A549 (cell line): Measurements from ENCODE around the gene TAF1. TPM values are rescaled to one million over a fixed set of nuclear protein-coding genes. Genes with fewer than 3 reads are reported as not detected.
"Not testable (repeated sequence)": the region's sequence is repeated elsewhere in the genome, so short reads cannot be mapped to it uniquely, and the experiment has no call there.

Source experiments
- ATAC-seq, 2 experiments: fragments of 200-7000 bp in 1 of 2; fragments of >200 bp in 1 of 2; cut with Nextera tagmentation in 1 of 2; cut with Tn5 transposase in 1 of 2; 3 replicates each; pipeline versions ENCODE4 v1.8.0 to v1.9.1; 2018 to 2020; ENCODE audit warnings: mild to moderate bottlenecking in 1 of 2, moderate library complexity in 1 of 2
- CTCF ChIA-PET: fragments of 300-600 bp; sonication (Branson Sonifier 250); formaldehyde crosslinking; extraction: SDS; loops from one replicate; lab custom pipeline; 2021; ENCODE audit warnings: antibody characterized with exemption, inconsistent platforms; lab: Yijun Ruan, JAX
- POLR2A ChIA-PET: fragments of 350-600 bp; formaldehyde crosslinking; extraction: SDS; loops from one replicate; lab custom pipeline; 2021; ENCODE audit warnings: antibody characterized with exemption, inconsistent platforms; lab: Yijun Ruan, JAX
- DNase-seq, 2 experiments: peaks; one replicate each; pipeline versions ENCODE4 v3.0.0 to v3.0.0-alpha.2; 2011 to 2016; ENCODE audit warnings: low read depth in 1 of 2, low spot score in 1 of 2
- FAIRE-seq: peaks from 2 replicates; lab custom pipeline; 2011; peaks lifted over from hg19 to GRCh38; lab: Jason Lieb, UNC
- H3K27ac ChIP-seq, 2 experiments: fragments of >200 bp; sonication (Bioruptor Twin); formaldehyde crosslinking; 3 replicates each; pipeline ENCODE4 v1.5.1; 2016 to 2017
- H3K4me1 ChIP-seq: fragments of >200 bp; sonication (Bioruptor Twin); formaldehyde crosslinking; 3 replicates; pipeline ENCODE4 v1.6.1; 2016
- H3K4me2 ChIP-seq: fragments of >200 bp; sonication (Bioruptor Twin); formaldehyde crosslinking; 3 replicates; pipeline ENCODE4 v1.6.1; 2016
- H3K4me3 ChIP-seq: fragments of >200 bp; sonication (Bioruptor Twin); formaldehyde crosslinking; 3 replicates; pipeline ENCODE4 v1.5.1; 2016
- H3K9me3 ChIP-seq: fragments of >200 bp; sonication (Bioruptor Twin); formaldehyde crosslinking; 3 replicates; pipeline ENCODE4 v1.6.1; 2016
- CEBPB ChIP-seq, 2 experiments: fragments of >200 bp in 1 of 2; sonication (Bioruptor Twin) in 1 of 2; formaldehyde crosslinking in 1 of 2; IDR thresholded peaks; 2 replicates each; pipeline ENCODE4 v1.6.1; 2012 to 2016
- EHF ChIP-seq: fragments of 250-450 bp; sonication (Bioruptor Pico); IDR thresholded peaks from 2 replicates; pipeline ENCODE4 v1.5.0; 2020; ENCODE audit warnings: mild to moderate bottlenecking
- EHMT2 ChIP-seq: fragments of 200-600 bp; sonication (generic); IDR thresholded peaks from 2 replicates; pipeline ENCODE4 v1.6.1; 2016; ENCODE audit warnings: antibody characterized with exemption, low read depth, mild to moderate bottlenecking, moderate library complexity
- JUN ChIP-seq, 2 experiments: fragments of >200 bp; sonication (Bioruptor Twin); formaldehyde crosslinking; IDR thresholded peaks; 2 replicates in 1 of 2; 3 replicates in 1 of 2; pipeline ENCODE4 v1.6.1; 2016 to 2017
- MYC ChIP-seq: IDR thresholded peaks from 2 replicates; pipeline ENCODE4 v1.6.1; 2012; ENCODE audit warnings: mild to moderate bottlenecking, inconsistent platforms, low read length, improper control_type of control experiment, borderline replicate concordance
- NFE2L2 ChIP-seq: fragments of 150-350 bp; conservative IDR thresholded peaks from 2 replicates; pipeline ENCODE4 v1.6.1; 2014; ENCODE audit warnings: low read length
- POLR2A ChIP-seq: IDR thresholded peaks from 2 replicates; pipeline ENCODE4 v1.6.1; 2012; ENCODE audit warnings: mild to moderate bottlenecking, low read length
- RAD21 ChIP-seq, 2 experiments: fragments of >200 bp in 1 of 2; sonication (Bioruptor Twin) in 1 of 2; formaldehyde crosslinking in 1 of 2; IDR thresholded peaks in 1 of 2; conservative IDR thresholded peaks in 1 of 2; 2 replicates in 1 of 2; 3 replicates in 1 of 2; pipeline ENCODE4 v1.6.1; 2012 to 2018; ENCODE audit warnings: inconsistent platforms in 1 of 2
- RNF2 ChIP-seq: fragments of 200-600 bp; sonication (generic); IDR thresholded peaks from 2 replicates; pipeline ENCODE4 v1.6.1; 2016; ENCODE audit warnings: low read depth, mild to moderate bottlenecking, antibody characterized with exemption, moderate library complexity, borderline replicate concordance
- ZFP36 ChIP-seq: fragments of 450-650 bp; IDR thresholded peaks from 2 replicates; pipeline ENCODE4 v1.6.1; 2014; ENCODE audit warnings: borderline replicate concordance; ENCODE audit not compliant: partially characterized antibody
- ZNF302 ChIP-seq: fragments of 250-450 bp; sonication (Bioruptor Pico); IDR thresholded peaks from 2 replicates; pipeline ENCODE4 v1.9.0; 2021; ENCODE audit warnings: inconsistent platforms, mild to moderate bottlenecking, moderate library complexity
- WGBS: methylation state at CpG from one replicate; pipeline ENCODE4 v1.1.6; 2017; ENCODE audit errors: missing lambda C conversion rate; 5-methylcytosine and 5-hydroxymethylcytosine counted together
- polyA minus RNA-seq: library from RNA; depleted of rRNA, polyadenylated mRNA; stranded (reverse); fragments of >200 nt; gene quantifications from 2 replicates; pipeline ENCODE4 v1.2.3, GENCODE V29; 2011; rRNA and poly(A)+ RNA removed
- polyA plus RNA-seq, 4 experiments: library from polyadenylated mRNA; depleted of rRNA in 3 of 4; stranded (reverse); fragments of >200 nt; fragmentation: RNase III in 1 of 4; extraction: RNeasy Plus Mini Kit Qiagen cat#74134 plus additional on column Dnase treatment in 1 of 4; gene quantifications; 2 replicates in 3 of 4; 3 replicates in 1 of 4; pipeline ENCODE4 v1.2.3, GENCODE V29; 2011 to 2017
- TF ChIP-seq, protein P1 (sequence below): fragments of >200 bp; sonication (Bioruptor Twin); formaldehyde crosslinking; IDR thresholded peaks from 2 replicates; pipeline ENCODE4 v1.6.1; 2016
- TF ChIP-seq, protein P2 (sequence below): IDR thresholded peaks from 2 replicates; pipeline ENCODE4 v1.6.1; 2012; ENCODE audit warnings: low read depth, borderline replicate concordance
- TF ChIP-seq, protein P3 (sequence below): fragments of 450-650 bp; IDR thresholded peaks from 2 replicates; pipeline ENCODE4 v1.6.1; 2014; ENCODE audit warnings: antibody characterized with exemption
- TF ChIP-seq, protein P4 (sequence below): IDR thresholded peaks from 2 replicates; pipeline ENCODE4 v1.6.1; 2012

Gene TAF1, protein sequence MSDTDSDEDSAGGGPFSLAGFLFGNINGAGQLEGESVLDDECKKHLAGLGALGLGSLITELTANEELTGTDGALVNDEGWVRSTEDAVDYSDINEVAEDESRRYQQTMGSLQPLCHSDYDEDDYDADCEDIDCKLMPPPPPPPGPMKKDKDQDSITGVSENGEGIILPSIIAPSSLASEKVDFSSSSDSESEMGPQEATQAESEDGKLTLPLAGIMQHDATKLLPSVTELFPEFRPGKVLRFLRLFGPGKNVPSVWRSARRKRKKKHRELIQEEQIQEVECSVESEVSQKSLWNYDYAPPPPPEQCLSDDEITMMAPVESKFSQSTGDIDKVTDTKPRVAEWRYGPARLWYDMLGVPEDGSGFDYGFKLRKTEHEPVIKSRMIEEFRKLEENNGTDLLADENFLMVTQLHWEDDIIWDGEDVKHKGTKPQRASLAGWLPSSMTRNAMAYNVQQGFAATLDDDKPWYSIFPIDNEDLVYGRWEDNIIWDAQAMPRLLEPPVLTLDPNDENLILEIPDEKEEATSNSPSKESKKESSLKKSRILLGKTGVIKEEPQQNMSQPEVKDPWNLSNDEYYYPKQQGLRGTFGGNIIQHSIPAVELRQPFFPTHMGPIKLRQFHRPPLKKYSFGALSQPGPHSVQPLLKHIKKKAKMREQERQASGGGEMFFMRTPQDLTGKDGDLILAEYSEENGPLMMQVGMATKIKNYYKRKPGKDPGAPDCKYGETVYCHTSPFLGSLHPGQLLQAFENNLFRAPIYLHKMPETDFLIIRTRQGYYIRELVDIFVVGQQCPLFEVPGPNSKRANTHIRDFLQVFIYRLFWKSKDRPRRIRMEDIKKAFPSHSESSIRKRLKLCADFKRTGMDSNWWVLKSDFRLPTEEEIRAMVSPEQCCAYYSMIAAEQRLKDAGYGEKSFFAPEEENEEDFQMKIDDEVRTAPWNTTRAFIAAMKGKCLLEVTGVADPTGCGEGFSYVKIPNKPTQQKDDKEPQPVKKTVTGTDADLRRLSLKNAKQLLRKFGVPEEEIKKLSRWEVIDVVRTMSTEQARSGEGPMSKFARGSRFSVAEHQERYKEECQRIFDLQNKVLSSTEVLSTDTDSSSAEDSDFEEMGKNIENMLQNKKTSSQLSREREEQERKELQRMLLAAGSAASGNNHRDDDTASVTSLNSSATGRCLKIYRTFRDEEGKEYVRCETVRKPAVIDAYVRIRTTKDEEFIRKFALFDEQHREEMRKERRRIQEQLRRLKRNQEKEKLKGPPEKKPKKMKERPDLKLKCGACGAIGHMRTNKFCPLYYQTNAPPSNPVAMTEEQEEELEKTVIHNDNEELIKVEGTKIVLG (N-terminal part only)
- polyA plus RNA-seq (2011; rRNA removed) (29.7 and 31.3 TPM in 2 replicates), polyA plus RNA-seq (2017; fragmentation: RNase III; extraction: RNeasy Plus Mini Kit Qiagen cat#74134 plus additional on column Dnase treatment) (20.9 to 21.2 TPM (median 21.1 TPM) in 3 replicates), polyA minus RNA-seq (32.9 and 51.0 TPM in 2 replicates)
- polyA plus RNA-seq (2012; cell fraction: cytosol; rRNA removed) = 9.5 and 10.6 TPM in 2 replicates
- 8.7 and 10.1 TPM in 2 replicates for polyA plus RNA-seq (2012; cell fraction: nucleus; rRNA removed)

DNA sequence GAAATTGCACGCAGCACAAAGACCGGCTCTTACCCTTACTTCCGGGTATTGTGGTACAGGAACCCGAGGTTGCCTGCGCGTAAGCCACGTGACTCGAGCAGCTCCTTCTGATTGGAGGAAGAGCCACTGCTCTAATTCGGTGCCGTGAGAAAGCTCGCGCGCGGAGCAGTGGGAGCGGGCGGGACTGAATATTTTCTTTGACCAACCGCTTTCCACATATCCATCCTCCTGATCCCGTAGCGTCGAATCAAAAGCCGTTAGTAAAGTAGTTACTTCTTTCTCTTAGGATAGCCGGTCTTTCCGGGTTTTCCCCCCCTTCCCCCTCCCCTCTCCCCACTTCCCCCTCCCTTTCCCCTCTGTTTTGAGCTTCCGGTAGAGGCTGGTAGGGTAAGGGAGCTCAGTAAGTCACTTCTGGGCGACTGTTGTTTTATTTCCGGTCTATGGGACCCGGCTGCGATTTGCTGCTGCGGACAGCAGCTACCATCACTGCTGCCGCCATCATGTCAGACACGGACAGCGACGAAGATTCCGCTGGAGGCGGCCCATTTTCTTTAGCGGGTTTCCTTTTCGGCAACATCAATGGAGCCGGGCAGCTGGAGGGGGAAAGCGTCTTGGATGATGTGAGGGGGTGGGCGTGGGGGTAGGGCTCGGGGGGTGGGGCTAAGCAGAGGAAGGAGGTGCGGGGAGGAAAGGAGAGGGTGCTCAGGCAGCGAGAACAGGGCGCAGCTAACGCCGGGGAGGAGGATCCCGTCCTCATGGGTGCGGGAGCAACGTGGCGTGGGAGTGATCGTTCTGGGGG, at the start of gene TAF1:
TAF1 (plus strand) TSS at position 483 of the 799 bp plus-strand sequence; CDS start at position 501, 18 bp downstream.
- H3K27ac ChIP-seq = peak within 1 kb of the TSS; percentile 97
- H3K4me2 ChIP-seq = peak within 1 kb of the TSS; percentile 99
- POLR2A ChIA-PET = interaction anchor here (0.5 to 2.1 kb wide), 27 partner anchors 8 to 1198 kb away, joined by 3 to 47 read pairs (median 4); partner anchors contain the start of genes MED12, NONO, OGT and ZMYM3
- peak; percentile 96 to 97 for ATAC-seq
- H3K4me1 ChIP-seq = peaks cover 11% of the 10 kb centered on the region
- DNase-seq = peak; percentile 97 to 98
- H3K4me3 ChIP-seq = peak within 1 kb of the TSS; percentile 96
- no peaks in the 10 kb centered on the region for H3K9me3 ChIP-seq
- WGBS = under 1% methylated on average over 43 of the region's 51 CpGs
- peak; percentile 97 for FAIRE-seq
- CTCF ChIA-PET = interaction anchor here (1.2 kb wide), 1 partner anchor 110 kb away, joined by 3 read pairs; no protein-coding TSS in a partner anchor
- TF ChIP-seq JUN (IDR thresholded peaks at IDR 0.05) = peak in 1 of 2 experiments; percentile 52; a peak in 3 of 5 replicates
- TF ChIP-seq, protein P1, sequence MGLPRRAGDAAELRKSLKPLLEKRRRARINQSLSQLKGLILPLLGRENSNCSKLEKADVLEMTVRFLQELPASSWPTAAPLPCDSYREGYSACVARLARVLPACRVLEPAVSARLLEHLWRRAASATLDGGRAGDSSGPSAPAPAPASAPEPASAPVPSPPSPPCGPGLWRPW = no peak
- peak; percentile 82; the same call in 1 of the 2 replicates for TF ChIP-seq POLR2A
- no peak for TF ChIP-seq ZFP36
- no peak for TF ChIP-seq CEBPB (IDR thresholded peaks at IDR 0.05)
- no peak for TF ChIP-seq EHF (CRISPR knock-in tag)
- TF ChIP-seq, protein P2, sequence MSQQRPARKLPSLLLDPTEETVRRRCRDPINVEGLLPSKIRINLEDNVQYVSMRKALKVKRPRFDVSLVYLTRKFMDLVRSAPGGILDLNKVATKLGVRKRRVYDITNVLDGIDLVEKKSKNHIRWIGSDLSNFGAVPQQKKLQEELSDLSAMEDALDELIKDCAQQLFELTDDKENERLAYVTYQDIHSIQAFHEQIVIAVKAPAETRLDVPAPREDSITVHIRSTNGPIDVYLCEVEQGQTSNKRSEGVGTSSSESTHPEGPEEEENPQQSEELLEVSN = no peak
- TF ChIP-seq, protein P3, sequence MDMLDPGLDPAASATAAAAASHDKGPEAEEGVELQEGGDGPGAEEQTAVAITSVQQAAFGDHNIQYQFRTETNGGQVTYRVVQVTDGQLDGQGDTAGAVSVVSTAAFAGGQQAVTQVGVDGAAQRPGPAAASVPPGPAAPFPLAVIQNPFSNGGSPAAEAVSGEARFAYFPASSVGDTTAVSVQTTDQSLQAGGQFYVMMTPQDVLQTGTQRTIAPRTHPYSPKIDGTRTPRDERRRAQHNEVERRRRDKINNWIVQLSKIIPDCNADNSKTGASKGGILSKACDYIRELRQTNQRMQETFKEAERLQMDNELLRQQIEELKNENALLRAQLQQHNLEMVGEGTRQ = peak; percentile 94
- no peak for TF ChIP-seq RAD21 (conservative IDR thresholded peaks at IDR 0.05 in 1 of 2, IDR thresholded peaks at IDR 0.05 in 1 of 2)
- TF ChIP-seq, protein P4, sequence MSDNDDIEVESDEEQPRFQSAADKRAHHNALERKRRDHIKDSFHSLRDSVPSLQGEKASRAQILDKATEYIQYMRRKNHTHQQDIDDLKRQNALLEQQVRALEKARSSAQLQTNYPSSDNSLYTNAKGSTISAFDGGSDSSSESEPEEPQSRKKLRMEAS = peak; percentile 66
- TF ChIP-seq NFE2L2 = no peak
- no peak for TF ChIP-seq RNF2
- TF ChIP-seq EHMT2 = no peak
- TF ChIP-seq ZNF302 (CRISPR knock-in tag) = no peak
- 0 out of 2 replicates have a peak, but pooled peaks have one; percentile 54 for TF ChIP-seq MYC

DNA sequence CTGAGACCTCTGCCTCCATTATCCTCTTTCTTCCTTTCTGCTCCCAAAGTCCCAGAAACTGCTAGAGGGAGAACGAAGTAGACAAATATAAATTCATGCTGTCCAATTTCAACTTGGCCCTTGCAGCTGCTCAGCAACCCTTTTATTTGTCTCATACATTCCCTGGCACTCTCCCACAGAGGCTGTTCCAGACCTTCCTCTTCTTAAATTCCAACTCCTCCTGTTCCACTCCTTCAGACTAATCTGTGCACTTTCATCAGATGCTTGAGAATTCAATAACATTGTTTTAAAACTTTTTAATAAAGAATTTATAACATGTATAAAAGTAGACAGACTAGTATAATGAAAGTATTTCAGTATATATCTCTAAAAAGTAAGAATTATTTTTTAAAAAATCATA, 49.2 kb upstream of the TAF1 start:
- H3K27ac ChIP-seq, POLR2A ChIA-PET, ATAC-seq, FAIRE-seq, CTCF ChIA-PET, H3K4me2 ChIP-seq, DNase-seq, H3K9me3 ChIP-seq, H3K4me1 ChIP-seq, H3K4me3 ChIP-seq: not testable (repeated sequence)
- 80% methylated on average over 1 of the region's 1 CpG for WGBS
